HG03103 (cell line): ENCODE measurements around the gene SIRT3.
"Not testable (repeated sequence)": the region's sequence is repeated elsewhere in the genome, so short reads cannot be mapped to it uniquely, and the experiment has no call there.

ENCODE experiments used
- ATAC-seq: cut with Tn5 transposase; IDR thresholded peaks from one replicate; pipeline ENCODE4 v1.9.1; 2021; ENCODE audit warnings: low read depth; ENCODE audit not compliant: unreplicated experiment

Gene SIRT3

DNA sequence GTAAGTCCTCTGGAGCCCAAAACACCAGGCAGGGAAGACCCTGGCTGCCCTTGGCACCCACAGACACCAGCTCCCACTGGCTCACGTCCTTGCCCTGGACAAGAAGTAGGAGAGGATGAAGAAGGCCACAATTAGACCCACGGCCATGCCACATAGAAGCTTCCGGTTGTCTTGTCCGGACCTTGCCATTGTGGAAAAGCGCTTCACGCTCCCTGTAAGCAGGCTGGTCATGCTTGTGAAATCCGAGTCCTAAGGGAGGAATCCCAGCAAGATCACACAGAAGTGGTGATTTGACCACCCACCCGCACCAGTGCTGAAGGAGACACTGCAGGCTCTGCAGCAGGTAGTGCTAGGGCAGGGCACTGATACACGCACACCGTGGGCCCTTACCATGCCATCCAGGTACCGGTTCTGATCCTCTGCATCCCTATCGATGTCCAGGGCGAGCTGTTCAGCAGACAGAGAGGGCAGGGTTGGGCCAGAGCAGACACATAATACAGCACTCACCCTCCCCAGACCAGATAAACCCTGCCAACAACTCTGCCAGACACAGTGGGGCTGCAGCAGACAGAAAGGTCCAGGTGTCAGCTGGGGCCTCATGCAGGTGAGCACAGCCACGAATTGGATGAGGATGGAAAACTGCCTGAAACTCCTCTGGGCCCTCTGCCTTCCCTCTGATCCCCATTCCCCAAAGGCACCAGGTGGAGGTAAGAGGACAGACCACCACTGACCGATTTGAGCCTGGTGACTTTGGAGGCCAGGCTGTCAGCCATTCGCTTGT is 30.7 kb downstream of the SIRT3 start:
- no peak for ATAC-seq

DNA sequence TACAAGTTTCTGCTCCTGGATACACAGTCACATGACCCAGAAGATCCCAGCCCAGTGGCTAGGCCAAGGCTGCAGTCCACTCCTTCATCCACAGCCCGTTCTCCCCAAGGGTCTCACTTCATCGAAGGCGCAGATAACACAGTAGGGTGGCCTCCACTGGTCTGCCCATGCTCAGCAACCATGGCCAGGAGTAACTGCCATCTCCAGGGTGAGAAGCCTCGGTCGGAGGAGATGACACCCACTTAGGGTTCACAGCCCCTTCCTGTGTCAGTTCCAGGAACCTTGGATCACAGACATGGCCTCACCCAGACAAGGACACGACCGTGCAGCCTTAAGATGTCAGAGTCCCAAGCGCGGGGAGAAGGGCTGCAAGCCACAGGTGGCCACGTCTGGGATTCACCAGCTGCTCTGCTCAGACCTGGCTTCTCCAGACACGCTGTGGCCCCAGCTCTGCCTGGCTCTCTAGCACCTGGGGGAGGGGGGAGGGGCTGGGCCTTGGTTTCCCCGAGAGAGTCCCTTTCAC is 31.5 kb downstream of the SIRT3 start:
- ATAC-seq, result no peak

DNA sequence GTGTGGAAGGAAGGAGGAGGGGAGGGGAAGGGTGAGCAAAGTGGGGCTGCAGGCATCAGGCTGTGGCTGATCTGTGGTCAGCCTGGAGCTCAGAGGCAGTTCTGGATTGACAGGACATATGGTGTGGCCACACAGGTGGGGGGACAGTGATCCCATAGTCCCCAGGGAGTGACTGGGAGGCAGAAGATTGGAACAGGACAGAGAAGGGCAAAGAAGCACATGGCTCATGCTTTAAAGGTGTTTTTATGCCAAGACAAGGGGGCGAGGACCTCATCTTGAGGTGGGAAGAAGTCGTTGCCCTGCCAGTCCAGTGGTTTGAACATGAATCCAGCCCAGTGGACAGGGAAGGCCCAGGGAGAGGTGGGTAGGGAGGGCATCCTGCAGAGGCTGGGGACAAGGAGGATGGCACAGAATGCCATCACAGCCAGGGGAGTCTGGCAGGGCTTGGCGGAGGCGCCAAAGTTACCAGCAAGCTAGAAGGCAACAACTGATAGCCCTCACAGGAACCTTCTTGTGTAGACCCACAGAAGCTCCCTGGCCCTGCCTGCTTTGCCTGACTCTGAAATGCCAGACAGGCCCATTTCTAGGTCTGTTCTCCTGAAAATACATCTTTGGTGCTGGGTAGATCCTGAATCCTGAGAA is 32.1 kb downstream of the SIRT3 start:
- no peak for ATAC-seq

DNA sequence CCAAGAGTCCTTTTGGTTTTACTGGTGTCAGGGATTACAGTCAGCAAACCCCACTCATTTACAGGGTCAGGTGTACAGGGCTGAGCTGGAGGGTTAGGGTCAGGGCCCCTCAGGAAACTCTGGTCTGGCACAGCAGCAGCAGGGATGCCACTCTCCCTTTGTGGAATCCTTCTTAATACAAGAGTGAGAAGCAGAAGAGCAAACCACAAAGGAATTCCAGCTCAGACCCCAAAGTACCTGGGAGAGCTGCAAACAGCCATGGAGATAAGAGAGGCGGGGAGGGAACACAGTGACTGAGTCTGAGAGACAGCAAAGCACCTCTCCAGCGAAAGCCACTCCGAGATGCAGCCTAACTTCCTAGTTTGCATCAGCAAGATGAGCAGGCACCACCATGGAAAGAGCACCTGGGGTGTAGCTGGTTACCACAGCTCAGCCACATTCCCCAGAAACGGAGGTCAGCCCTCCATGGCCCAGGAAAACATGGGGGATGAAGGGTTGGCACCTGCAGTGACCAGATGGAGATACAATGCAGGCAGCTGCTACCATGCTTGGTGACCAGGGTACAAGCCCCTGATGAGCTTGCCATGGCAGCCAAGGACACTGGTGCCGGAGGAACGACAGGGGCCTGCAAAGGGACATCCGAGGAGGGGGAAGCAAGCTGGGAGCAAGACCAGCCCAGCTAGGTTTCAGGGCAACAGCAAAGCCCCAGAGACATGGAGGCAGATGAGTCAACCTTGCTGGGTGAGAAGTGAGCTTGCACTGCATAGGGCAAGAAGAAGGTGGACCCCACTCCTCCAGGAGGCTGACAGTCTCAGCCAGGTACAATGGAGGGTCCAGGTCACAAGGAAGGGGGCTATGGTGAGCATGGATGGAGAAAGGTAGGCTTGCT is 32.8 kb downstream of the SIRT3 start:
- ATAC-seq, result no peak

GRCh38 chr11:202490-202889 is 33.7 kb downstream of the SIRT3 start:
- no peak for ATAC-seq

DNA sequence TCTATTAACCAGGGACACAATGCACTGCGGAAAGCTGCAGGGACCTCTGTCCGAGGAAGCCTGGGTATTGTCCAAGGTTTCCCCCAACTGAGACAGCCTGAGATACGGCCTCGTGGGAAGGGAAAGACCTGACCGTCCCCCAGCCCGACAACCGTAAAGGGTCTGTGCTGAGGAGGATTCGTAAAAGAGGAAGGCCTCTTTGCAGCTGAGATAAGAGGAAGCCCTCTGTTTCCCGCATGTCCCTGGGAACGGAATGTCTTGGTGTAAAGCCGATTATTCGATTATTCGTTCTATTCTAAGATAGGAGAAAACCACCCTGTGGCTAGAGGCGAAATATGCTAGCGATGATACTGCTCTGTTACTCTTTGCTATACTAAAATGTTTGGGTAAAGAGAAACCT is 34.2 kb downstream of the SIRT3 start:
- ATAC-seq, result no peak

DNA sequence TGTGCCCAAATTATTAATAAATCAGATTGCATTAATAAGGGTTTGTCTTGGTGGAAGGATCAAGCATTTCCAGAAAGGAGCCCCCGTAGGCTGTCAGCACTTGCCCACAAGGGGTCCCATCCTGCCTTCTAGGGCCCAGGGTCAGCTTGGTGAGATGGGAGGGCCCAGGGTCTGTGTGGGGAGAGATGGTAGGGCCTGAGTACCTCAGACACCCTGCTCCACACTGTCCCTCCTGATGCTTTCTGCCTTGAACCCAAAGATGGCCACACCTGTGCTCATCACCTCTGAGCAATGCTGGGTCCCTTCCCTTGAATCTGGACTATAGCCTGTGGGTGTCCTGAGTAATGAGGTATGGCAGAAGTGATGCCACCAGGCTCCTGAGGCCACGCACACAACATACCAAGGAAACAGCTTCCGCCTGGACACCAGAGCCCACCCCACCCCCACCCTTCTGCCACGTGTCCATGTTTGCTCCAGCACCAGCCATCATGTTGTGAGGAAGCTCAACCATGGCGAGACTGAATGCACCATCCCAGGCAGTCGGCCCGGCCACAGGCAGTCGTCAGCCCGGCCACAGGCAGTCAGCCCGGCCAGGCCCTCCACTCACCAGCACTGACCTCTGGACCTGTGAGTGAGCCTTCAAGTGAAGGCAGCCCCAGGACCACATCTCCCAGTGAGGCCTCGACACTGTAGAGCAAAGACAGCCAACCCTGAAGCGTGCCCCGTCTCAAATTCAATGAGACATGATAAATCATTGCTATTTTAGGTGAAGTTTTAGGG is 35.7 kb downstream of the SIRT3 start:
- ATAC-seq, result no peak

GRCh38 chr11:199782-200181 is 36.4 kb downstream of the SIRT3 start:
- no peak for ATAC-seq

- ATAC-seq, result no peak
Measured at GRCh38 chr11:199004-199581, 37.0 kb downstream of the SIRT3 start.

GRCh38 chr11:198236-198806 is 37.8 kb downstream of the SIRT3 start:
- no peak for ATAC-seq

DNA sequence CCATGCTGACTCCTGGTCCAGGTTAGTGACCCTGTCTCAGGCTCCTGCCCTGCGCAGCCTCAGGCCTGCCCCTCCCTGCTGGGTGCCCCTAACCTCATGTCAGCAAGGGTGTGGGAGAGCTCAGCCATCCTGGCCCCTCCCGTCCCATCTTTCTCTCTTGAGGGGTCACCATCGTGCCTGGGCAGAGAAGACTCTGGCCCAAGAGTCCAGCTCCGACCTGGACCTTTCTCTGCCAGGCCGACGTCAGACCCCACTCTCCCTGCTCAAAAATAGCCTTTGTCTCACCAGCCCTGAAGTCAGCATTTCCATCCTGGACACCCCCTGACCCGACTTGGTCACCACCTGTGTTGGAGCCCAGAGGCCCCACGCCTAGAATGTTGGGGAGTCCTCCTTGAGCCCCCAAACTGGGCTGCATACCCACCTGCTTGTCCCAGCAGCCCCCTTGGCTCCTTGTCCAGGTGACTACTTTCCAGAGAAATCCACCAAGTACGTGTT is 38.4 kb downstream of the SIRT3 start:
- ATAC-seq, result no peak

GRCh38 chr11:196786-197731 is 39.1 kb downstream of the SIRT3 start:
- no peak for ATAC-seq

- ATAC-seq, result not testable (repeated sequence)
Measured at GRCh38 chr11:193481-193880, 42.7 kb downstream of the SIRT3 start.

DNA sequence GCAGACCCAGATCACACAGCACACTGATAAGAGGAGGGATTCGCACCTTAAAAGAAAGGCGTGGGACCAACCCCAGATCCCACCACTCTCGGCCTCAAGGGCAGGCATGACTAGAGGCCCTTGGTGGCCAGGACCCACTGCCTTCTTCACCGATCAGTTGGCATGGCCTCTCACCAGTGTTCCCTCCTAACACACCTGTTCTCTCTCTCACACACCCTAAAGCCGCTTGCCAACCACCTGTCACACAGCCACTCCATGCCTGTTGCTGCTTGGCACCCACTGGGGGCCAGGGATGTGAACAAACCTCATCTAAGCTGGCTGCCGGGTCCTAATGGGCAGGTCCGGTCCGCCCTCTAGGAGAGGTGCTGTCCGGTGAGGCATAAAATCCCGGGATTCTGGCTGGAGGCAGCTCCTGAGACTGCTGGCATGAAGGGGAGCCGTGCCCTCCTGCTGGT is 43.4 kb downstream of the SIRT3 start, which contains the start of gene SCGB1C1:
SCGB1C1 (plus strand) TSS at position 405 of the 455 bp plus-strand sequence; CDS start at position 427, 22 bp downstream.
- ATAC-seq, result not testable (repeated sequence)

- not testable (repeated sequence) for ATAC-seq
Measured at GRCh38 chr11:191490-192478, 44.4 kb downstream of the SIRT3 start.

DNA sequence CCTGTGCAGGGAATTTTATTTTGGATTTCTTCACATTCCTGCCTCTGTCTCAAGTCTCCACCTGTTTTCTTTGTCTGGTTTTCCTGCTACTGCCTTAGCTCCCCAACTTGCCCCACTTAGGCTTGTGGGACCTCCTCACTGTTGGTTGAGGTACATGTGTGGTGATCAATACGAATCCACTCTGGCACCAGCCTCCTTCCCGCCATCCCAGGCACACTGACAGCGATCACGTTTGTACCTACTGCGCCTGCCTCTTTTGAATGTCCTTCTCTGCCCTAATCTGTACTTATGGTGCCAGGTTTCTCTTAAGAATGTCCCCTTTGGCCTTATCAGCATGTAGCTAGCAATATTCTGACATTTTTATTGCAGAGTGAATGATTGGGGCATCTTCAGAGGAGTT is 45.6 kb downstream of the SIRT3 start:
- not testable (repeated sequence) for ATAC-seq

DNA sequence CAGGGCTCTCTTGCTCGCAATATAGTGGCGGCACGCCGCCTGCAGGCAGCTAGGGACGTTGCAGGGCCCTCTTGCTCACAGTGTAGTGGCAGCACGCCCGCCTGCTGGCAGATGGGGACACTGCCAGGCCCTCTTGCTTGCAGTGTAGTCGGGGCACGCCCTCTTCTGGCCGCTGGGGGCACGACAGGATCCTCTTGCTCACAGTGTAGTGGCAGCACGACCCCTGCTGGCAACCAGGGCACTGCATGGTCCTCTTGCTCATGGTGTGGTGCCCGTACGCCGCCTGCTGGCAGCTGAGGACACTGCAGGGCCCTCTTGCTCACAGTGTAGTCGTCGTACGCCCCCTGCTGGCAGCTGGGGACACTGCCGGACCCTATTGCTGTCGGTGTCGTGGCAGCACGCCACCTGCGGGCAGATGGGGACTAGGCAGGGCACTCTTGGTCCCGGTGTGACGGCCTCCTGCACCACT is 46.3 kb downstream of the SIRT3 start:
- ATAC-seq, result peak; percentile 68
